ENCODE measurements around the gene MPZL1.

- TF ChIP-seq CTCF (IDR thresholded peaks at IDR 0.05) (no peak), ZNF302 (CRISPR knock-in tag; IDR thresholded peaks at IDR 0.05) (no peak), EP300 (IDR thresholded peaks at IDR 0.05) (no peak), POLR2A (IDR thresholded peaks at IDR 0.05; ENCODE audit: low read length) (no peak), CBX2 (IDR thresholded peaks at IDR 0.05; ENCODE audit: borderline replicate concordance, low read depth) (no peak), KDM1A (IDR thresholded peaks at IDR 0.05; ENCODE audit: low read depth) (no peak), ESRRA (IDR thresholded peaks at IDR 0.05; ENCODE audit: borderline replicate concordance, low read length) (no peak), HMGXB4 (CRISPR knock-in tag; IDR thresholded peaks at IDR 0.05; ENCODE audit: borderline replicate concordance) (no peak), NFE2L2 (conservative IDR thresholded peaks at IDR 0.05; ENCODE audit: low read length) (no peak), PHF8 (IDR thresholded peaks at IDR 0.05; ENCODE audit: borderline replicate concordance, low read depth) (no peak)
Measured at GRCh38 chr1:167836197-167836596, 114.4 kb downstream of the MPZL1 start.

Measured in A549 (cell line).